NOMO-1 treated with DMSO at 0.1 percent for 48 hours (cell line): ENCODE results near the gene MAN2A2.

Experiments
- DNase-seq: peaks from one replicate; lab custom pipeline; 2025; ENCODE audit not compliant: unreplicated experiment; lab: John Stamatoyannopoulos, UW

MAN2A2 gene

GRCh38 chr15:90957791-90958190 lies 54.7 kb downstream of the MAN2A2 start:
- DNase-seq: no peak

DNA sequence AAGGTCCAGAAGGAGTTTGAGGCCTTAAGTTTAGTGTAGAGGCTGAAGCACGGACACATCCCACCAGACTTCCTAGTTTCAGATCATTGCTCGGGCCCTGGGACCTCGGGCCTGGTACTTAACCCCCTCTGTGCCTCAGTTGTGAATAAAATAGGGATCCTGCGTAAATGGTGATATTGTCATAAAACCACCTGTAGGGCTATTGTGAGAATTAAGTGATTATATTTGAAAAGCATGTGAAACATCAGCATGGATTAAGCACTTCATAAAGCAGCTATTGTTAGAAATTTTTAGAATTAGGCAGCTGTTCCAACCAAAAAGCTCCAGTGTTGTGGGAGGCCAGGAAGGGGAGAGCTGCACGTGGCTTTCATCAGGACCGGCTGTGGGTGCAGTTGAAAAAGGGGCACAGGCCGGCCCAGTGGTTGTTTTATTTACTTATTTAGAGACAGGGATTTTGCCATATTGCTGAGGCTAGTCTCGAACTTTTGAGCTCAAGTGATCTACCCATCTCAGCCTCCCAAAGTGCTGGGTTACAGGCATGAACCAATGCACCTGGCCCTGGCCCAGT lies 56.0 kb downstream of the MAN2A2 start:
- DNase-seq: no peak

- DNase-seq: no peak
Observed at GRCh38 chr15:90959894-90960293, 56.8 kb downstream of the MAN2A2 start.

DNA sequence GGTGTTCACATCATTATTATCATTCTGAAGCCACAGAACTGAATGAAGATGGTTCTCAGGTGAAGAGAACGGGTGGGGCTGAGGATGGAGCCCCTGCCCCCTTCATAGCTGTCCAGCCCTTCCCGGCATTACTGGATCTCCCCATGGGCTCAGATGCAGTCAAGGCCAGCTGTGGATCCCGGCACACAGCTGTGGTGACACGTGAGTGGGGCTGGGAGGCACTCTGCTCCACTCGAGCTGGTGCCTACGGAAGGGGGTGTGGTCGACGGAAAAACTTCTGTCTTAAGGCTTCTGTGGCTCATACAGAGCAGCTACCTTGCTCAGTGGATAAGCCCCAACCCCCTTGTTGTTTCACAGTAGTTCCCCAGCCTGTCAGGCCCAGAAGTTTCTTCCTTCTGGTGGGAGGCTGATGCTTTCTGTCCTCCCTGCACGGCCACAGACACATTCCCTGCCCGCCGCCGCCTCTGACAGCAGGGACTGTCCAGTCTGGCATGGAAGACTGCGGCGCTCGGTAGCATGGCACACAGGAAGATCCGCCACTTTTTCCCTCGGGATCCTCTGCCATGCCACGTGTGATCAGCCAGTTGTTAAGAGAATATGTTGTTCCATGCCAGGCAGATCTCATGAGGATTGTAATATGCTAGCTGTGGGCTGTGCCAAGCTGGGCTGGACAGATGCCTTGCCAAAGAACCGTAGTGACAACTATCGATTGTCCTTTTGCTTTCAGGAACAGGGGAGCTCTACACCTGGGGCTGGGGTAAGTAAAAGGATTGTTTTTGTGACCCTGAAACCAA lies 57.4 kb downstream of the MAN2A2 start:
- DNase-seq: no peak

DNA sequence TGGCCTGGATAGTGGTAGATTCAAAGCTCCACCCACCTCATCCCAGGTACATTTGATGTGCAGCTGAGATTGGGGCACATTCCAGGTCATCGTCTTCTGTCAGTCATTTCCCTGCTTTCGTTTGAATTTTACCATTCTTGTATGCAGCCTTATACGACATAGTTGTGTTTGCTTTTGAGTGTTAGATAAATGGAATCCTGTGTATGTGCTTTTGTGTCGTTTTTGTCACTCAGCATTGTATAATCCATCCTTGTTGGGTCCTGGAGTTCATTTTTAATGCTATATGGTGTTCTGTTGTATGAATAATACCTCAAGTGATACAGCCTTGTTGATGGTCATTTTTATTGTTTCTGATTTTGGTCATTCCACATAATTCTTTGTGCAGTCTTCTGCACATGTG lies 58.9 kb downstream of the MAN2A2 start:
- no peak for DNase-seq

GRCh38 chr15:90966262-90966661 lies 63.2 kb downstream of the MAN2A2 start:
- no peak for DNase-seq

DNA sequence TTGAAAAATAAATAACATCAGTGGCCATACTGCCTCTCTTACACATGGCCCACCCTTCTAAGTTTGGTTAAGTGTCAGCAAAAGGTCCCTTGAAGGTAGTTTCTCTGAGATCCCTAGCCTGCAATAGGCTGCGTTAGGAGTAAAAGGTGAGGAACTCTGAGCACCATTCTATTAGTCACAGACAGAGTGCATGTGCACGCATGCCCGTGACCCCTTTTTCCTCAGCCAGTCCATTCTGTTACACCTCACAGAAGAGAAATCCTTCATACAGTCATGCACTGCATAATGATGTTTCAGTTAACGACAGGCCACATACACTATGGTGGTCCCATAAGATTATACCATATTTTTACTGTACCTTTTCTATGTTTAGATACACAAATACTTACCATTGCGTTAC lies 64.1 kb downstream of the MAN2A2 start:
- no peak for DNase-seq

- no peak for DNase-seq
Observed at GRCh38 chr15:90968434-90968833, 65.3 kb downstream of the MAN2A2 start.

DNA sequence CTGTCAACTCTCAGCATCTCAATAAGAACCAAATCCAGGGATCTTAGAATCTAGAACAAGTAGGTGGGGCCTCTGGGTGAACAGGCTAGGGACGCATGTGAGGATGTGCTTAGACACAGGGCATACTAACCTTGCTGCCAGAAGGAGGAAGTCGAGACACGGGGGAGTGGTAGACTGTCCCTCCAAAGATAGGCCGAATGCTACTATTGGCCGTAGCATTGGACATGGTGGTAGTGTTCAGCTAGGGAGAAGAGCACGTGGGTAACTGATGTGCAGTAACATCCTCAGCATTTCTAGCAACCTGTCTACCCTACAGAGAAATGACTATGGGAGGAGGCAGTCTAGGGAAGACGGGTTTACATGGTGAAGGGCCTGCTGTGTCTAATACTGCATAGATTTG lies 67.2 kb downstream of the MAN2A2 start:
- DNase-seq: no peak

- DNase-seq: no peak
Observed at GRCh38 chr15:90972133-90972532, 69.0 kb downstream of the MAN2A2 start.
